ENCODE measurements around the gene RIF1. TPM values are rescaled to one million over a fixed set of nuclear protein-coding genes. Genes with fewer than 3 reads are reported as not detected.
A peak's percentile ranks its signal among the peaks of the same experiment; 100 is the strongest.

Gene RIF1
- total RNA-seq, result 36.4 TPM
- long read RNA-seq, partial matches to known transcripts, result 4 of 10 reads
- long read RNA-seq, other reads (novel, unspliced or antisense), result 6 of 10 reads

- no peaks in the 10 kb centered on the region for H3K27me3 ChIP-seq
- ATAC-seq, result peak; percentile 99
- peak within 1 kb of the TSS; percentile 94 for H3K27ac ChIP-seq
- H3K36me3 ChIP-seq, result peaks cover 32% of the 10 kb centered on the region
- peak; percentile 94 for DNase-seq
- H3K4me1 ChIP-seq, result peaks cover 11% of the 10 kb centered on the region
- no peaks in the 10 kb centered on the region for H3K9me3 ChIP-seq
- TF ChIP-seq CTCF (IDR thresholded peaks at IDR 0.05), result peak; percentile 57
- peak within 1 kb of the TSS; percentile 99 for H3K4me3 ChIP-seq
- intact Hi-C loops (cut with DNase I), result no loop called here
These were observed at the start of gene RIF1 for GRCh38 chr2:151409601-151410484. TSS of gene RIF1 (plus strand) at chr2:151409902. CDS start at chr2:151410424, 522 bp downstream.

GRCh38 chr2:151361674-151362370, 47.9 kb upstream of the RIF1 start:
- TF ChIP-seq CTCF (IDR thresholded peaks at IDR 0.05), result no peak
- no peak overlapping the region for H3K27ac ChIP-seq
- H3K36me3 ChIP-seq, result no peaks in the 10 kb centered on the region
- intact Hi-C loops (cut with DNase I), result no loop called here
- no peaks in the 10 kb centered on the region for H3K27me3 ChIP-seq
- no peaks in the 10 kb centered on the region for H3K4me1 ChIP-seq
- no peak for DNase-seq
- ATAC-seq, result no peak
- H3K9me3 ChIP-seq, result no peaks in the 10 kb centered on the region
- no peak overlapping the region for H3K4me3 ChIP-seq

- no peak for DNase-seq
- TF ChIP-seq CTCF (IDR thresholded peaks at IDR 0.05), result no peak
- Histone ChIP-seq H3K9me3 (no peaks in the 10 kb centered on the region), H3K36me3 (no peaks in the 10 kb centered on the region), H3K27ac (no peak overlapping the region), H3K4me1 (no peaks in the 10 kb centered on the region), H3K4me3 (no peak overlapping the region), H3K27me3 (no peaks in the 10 kb centered on the region)
- peak; percentile 88 for ATAC-seq
- intact Hi-C loops (cut with DNase I), result no loop called here
These were observed 46.0 kb upstream of the RIF1 start for GRCh38 chr2:151363709-151364108.

GRCh38 chr2:151367571-151367970, 42.1 kb upstream of the RIF1 start:
- intact Hi-C loops (cut with DNase I), result no loop called here
- Histone ChIP-seq H3K4me3 (no peak overlapping the region), H3K27ac (no peak overlapping the region), H3K9me3 (no peaks in the 10 kb centered on the region), H3K4me1 (no peaks in the 10 kb centered on the region), H3K27me3 (no peaks in the 10 kb centered on the region), H3K36me3 (no peaks in the 10 kb centered on the region)
- ATAC-seq (no peak), DNase-seq (no peak)
- no peak for TF ChIP-seq CTCF (IDR thresholded peaks at IDR 0.05)

- no peak overlapping the region for H3K4me3 ChIP-seq
- no peaks in the 10 kb centered on the region for H3K36me3 ChIP-seq
- H3K4me1 ChIP-seq, result no peaks in the 10 kb centered on the region
- no peak for TF ChIP-seq CTCF (IDR thresholded peaks at IDR 0.05)
- intact Hi-C loops (cut with DNase I), result no loop called here
- no peak for DNase-seq
- no peak overlapping the region for H3K27ac ChIP-seq
- no peaks in the 10 kb centered on the region for H3K27me3 ChIP-seq
- ATAC-seq, result no peak
- H3K9me3 ChIP-seq, result no peaks in the 10 kb centered on the region
These were observed 35.3 kb upstream of the RIF1 start for GRCh38 chr2:151374436-151374835.
